Osteoblast (primary cell): ENCODE data around the gene SRRT. TPM values are rescaled to one million over a fixed set of nuclear protein-coding genes. Genes with fewer than 3 reads are reported as not detected.
A peak's percentile ranks its signal among the peaks of the same experiment; 100 is the strongest.

Experiments used
- DNase-seq: peaks from one replicate; pipeline ENCODE4 v3.0.0; 2011; ENCODE audit warnings: low spot score, mixed read lengths; ENCODE audit not compliant: insufficient read length; ENCODE audit errors: missing footprints
- H2AFZ ChIP-seq: 2 replicates; pipeline ENCODE4 v1.6.0; 2011; ENCODE audit warnings: mild to moderate bottlenecking, low read length
- H3K27ac ChIP-seq: 2 replicates; pipeline ENCODE4 v1.5.1; 2011; ENCODE audit warnings: mild to moderate bottlenecking, low read depth, low read length, moderate library complexity
- H3K27me3 ChIP-seq: 2 replicates; pipeline ENCODE4 v1.6.0; 2012; ENCODE audit warnings: mild to moderate bottlenecking, control low read depth, inconsistent platforms, low read length, moderate library complexity; ENCODE audit not compliant: insufficient read depth
- H3K36me3 ChIP-seq: 2 replicates; pipeline ENCODE4 v1.5.1; 2011; ENCODE audit warnings: mild to moderate bottlenecking, low read length, control low read depth, moderate library complexity; ENCODE audit not compliant: insufficient read depth
- H3K4me1 ChIP-seq: 2 replicates; pipeline ENCODE4 v1.5.1; 2011; ENCODE audit warnings: mild to moderate bottlenecking, low read length, control low read depth, moderate library complexity; ENCODE audit not compliant: insufficient read depth
- H3K4me2 ChIP-seq: 2 replicates; pipeline ENCODE4 v1.6.0; 2011; ENCODE audit warnings: mild to moderate bottlenecking, low read length; ENCODE audit not compliant: insufficient read depth
- H3K4me3 ChIP-seq: fragments of 200-600 bp; sonication (generic); 3 replicates; pipeline ENCODE4 v1.5.1; 2012; ENCODE audit warnings: mild to moderate bottlenecking, low read length, inconsistent platforms; ENCODE audit not compliant: insufficient read depth
- H3K79me2 ChIP-seq: 2 replicates; pipeline ENCODE4 v1.6.0; 2012; ENCODE audit warnings: mild to moderate bottlenecking, low read length, control low read depth, inconsistent platforms; ENCODE audit not compliant: insufficient read depth
- H3K9me3 ChIP-seq: 2 replicates; pipeline ENCODE4 v1.5.1; 2011; ENCODE audit warnings: low read depth, low read length, control low read depth
- H4K20me1 ChIP-seq: 2 replicates; pipeline ENCODE4 v1.6.0; 2012; ENCODE audit warnings: mild to moderate bottlenecking, low read length, control low read depth; ENCODE audit not compliant: insufficient read depth
- total RNA-seq: library from RNA; depleted of rRNA; stranded (reverse); fragments of >200 nt; gene quantifications from 2 replicates; pipeline ENCODE4 v1.2.3, GENCODE V29; 2012
- TF ChIP-seq, protein P1 (sequence below): IDR thresholded peaks from 2 replicates; pipeline ENCODE4 v1.5.1; 2011; ENCODE audit warnings: mild to moderate bottlenecking, low read depth, low read length, moderate library complexity; ENCODE audit errors: extremely low read depth

Gene SRRT
- total RNA-seq, 1 donor = 42.0 TPM

DNA sequence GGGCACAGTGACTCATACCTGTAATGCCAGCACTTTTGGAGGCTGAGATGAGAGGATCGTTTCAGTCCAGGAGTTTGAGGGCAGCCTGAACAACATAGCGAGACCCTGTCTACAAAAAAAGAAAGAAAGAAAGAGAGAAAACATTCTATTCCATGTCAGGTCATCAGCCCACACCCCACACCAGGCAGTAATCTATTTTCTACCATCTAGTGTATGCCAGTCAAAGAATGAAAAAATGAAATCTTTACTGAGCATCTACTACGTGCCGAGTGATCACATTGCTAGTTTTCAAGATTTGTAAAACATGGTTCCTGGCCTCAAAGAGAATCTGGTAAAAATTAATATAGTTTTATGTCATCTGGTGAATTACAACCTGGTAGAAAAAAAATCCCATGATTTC, 44.5 kb upstream of the SRRT start:
- no peaks in the 10 kb centered on the region for H4K20me1 ChIP-seq
- H3K4me2 ChIP-seq = no peak overlapping the region
- TF ChIP-seq, protein P1, sequence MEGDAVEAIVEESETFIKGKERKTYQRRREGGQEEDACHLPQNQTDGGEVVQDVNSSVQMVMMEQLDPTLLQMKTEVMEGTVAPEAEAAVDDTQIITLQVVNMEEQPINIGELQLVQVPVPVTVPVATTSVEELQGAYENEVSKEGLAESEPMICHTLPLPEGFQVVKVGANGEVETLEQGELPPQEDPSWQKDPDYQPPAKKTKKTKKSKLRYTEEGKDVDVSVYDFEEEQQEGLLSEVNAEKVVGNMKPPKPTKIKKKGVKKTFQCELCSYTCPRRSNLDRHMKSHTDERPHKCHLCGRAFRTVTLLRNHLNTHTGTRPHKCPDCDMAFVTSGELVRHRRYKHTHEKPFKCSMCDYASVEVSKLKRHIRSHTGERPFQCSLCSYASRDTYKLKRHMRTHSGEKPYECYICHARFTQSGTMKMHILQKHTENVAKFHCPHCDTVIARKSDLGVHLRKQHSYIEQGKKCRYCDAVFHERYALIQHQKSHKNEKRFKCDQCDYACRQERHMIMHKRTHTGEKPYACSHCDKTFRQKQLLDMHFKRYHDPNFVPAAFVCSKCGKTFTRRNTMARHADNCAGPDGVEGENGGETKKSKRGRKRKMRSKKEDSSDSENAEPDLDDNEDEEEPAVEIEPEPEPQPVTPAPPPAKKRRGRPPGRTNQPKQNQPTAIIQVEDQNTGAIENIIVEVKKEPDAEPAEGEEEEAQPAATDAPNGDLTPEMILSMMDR = no peak
- H3K79me2 ChIP-seq = peaks cover 9% of the 10 kb centered on the region
- H3K4me3 ChIP-seq = no peak overlapping the region
- H3K36me3 ChIP-seq = no peaks in the 10 kb centered on the region
- no peaks in the 10 kb centered on the region for H3K9me3 ChIP-seq
- no peak overlapping the region for H3K27ac ChIP-seq
- no peaks in the 10 kb centered on the region for H3K27me3 ChIP-seq
- DNase-seq = peak; percentile 17
- H2AFZ ChIP-seq = no peak overlapping the region
- peaks cover 12% of the 10 kb centered on the region for H3K4me1 ChIP-seq

DNA sequence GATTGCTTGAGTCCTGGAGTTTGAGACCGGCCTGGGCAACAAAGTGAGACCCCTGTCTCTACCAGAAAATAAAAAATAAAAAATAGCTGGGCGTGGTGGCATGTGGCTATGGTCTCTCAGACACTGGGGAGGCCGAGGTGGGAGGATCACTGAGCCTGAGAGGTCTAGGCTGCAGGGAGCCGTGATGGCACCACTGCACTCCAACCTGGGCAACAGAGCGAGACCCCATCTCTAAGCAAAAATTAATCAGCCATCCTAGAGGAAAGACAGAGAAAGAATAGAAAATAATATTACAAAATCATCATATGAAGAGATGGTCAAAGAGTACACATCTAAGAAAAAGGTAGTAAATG, 42.6 kb upstream of the SRRT start:
- H3K79me2 ChIP-seq = no peaks in the 10 kb centered on the region
- H3K4me3 ChIP-seq = no peak overlapping the region
- H3K4me1 ChIP-seq = peaks cover 4% of the 10 kb centered on the region
- H2AFZ ChIP-seq = no peak overlapping the region
- no peak overlapping the region for H3K4me2 ChIP-seq
- H3K27ac ChIP-seq = no peak overlapping the region
- no peaks in the 10 kb centered on the region for H3K27me3 ChIP-seq
- H3K36me3 ChIP-seq = no peaks in the 10 kb centered on the region
- H3K9me3 ChIP-seq = no peaks in the 10 kb centered on the region
- DNase-seq = peak; percentile 1
- H4K20me1 ChIP-seq = no peaks in the 10 kb centered on the region
- TF ChIP-seq, protein P1 = no peak

DNA sequence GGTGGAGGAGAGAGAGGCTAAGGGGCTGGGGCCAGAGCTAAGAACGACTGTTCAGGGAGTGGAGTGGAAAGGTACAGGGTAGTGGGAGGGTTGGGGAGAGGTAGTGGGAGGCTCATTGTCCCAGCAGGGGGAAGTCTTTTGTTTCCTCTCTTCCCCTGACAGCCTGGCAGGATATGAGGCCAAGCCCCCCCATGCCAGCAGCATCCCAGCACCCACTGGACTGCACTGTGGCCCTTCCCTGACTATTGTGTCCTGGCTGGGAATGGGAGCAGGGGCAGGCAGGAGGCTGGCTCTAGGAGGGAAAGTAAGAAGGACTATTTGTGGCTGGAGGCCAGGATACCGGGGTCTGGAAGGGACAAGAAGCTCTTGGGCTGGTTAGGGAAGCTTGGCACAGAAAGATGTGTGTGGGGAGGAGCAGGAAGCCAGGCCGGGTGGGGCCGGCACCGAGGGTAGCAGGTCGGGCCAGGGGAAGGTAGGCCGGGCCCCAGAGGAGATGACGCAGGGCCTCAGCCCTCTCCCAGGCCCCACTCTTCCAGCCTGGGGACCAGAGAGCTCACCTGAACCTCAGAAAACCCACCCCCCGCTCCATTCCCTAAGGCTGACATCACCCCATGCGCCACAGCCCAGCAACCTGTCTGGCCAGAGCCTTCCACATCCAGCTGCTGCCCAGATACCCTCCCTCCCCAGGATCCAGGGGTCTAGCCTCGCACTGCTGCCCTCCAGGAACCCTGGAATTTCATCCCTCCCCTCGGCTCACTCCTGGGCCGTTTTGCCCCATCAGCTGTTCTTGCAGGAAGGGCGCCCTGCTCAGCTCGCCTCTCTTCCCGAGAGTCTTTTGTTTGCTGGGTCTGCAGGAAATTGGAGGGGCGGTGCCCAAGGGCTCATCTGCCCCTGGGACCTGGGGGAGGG, 38.7 kb upstream of the SRRT start:
- Histone ChIP-seq H4K20me1 (no peaks in the 10 kb centered on the region), H3K27me3 (no peaks in the 10 kb centered on the region), H3K27ac (no peak overlapping the region), H3K79me2 (no peaks in the 10 kb centered on the region), H2AFZ (peak overlapping the region; percentile 46), H3K4me3 (no peak overlapping the region), H3K9me3 (no peaks in the 10 kb centered on the region), H3K4me2 (no peak overlapping the region), H3K4me1 (peaks cover 4% of the 10 kb centered on the region), H3K36me3 (no peaks in the 10 kb centered on the region)
- TF ChIP-seq, protein P1 = no peak
- peak; percentile 54 for DNase-seq

DNA sequence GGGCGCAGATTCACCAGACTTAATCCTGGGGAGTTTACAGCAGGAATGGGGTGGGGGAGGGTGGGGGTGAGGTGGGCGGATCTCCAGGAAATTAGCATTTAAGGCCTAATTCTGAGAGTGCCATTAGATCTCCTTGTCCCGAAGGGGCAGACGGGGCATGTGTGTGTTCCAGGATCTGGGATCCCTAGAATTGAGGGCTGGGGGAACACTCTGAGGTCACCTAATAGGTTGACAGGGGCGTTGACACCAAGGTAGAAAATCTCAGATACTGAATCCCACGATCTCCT, 38.1 kb upstream of the SRRT start:
- Histone ChIP-seq H3K27ac (peak overlapping the region; percentile 43), H4K20me1 (no peaks in the 10 kb centered on the region)

More for the DNA sequence above, 38.1 kb upstream of the SRRT start:
- DNase-seq = peak; percentile 50
- Histone ChIP-seq H3K4me2 (peak overlapping the region; percentile 86), H3K9me3 (no peaks in the 10 kb centered on the region), H3K36me3 (no peaks in the 10 kb centered on the region), H3K4me1 (peaks cover 4% of the 10 kb centered on the region), H2AFZ (peak overlapping the region; percentile 96), H3K27me3 (no peaks in the 10 kb centered on the region), H3K79me2 (no peaks in the 10 kb centered on the region), H3K4me3 (peak overlapping the region; percentile 66)
- TF ChIP-seq, protein P1 = no peak
